CMK (cell line): ENCODE data around the gene ETS2.

Experiments used
- DNase-seq: peaks from one replicate; pipeline ENCODE4 v3.0.0-alpha.2; 2010; ENCODE audit warnings: low read depth

Gene ETS2

DNA sequence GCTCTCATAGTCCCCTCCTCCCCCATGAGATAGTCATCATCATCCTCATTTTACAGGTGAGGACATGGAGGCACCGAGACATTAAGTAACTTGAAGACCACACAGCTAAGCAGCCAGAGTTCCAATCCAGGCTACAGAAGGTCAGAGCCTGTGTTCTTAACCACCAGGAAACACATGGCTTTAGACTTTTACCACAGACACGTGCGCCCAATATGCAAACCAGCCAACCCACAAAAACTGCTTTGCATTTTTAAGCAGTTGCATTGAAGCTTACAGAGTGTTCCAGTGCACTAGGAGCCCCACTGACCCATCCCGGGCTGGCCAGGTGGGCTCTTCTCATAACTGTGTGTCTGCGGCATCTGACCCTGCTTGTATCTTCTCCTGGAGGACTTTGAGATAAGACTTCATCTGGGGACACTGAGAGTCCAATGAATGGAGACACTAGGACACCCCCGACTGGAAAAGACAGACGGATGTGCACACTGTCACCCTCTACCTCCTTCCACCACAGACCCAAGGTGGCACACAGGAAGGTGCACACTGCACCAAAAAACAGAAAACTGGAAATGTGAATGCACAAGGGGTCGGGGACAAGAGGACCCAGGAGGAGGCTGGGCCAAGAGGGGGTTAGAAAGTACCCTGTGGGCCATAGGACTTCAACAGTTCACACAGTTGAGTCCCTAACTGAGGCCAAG, 56.4 kb downstream of the ETS2 start:
- DNase-seq, result no peak

- no peak for DNase-seq
Measured at GRCh38 chr21:38863291-38863690, 57.6 kb downstream of the ETS2 start.

DNA sequence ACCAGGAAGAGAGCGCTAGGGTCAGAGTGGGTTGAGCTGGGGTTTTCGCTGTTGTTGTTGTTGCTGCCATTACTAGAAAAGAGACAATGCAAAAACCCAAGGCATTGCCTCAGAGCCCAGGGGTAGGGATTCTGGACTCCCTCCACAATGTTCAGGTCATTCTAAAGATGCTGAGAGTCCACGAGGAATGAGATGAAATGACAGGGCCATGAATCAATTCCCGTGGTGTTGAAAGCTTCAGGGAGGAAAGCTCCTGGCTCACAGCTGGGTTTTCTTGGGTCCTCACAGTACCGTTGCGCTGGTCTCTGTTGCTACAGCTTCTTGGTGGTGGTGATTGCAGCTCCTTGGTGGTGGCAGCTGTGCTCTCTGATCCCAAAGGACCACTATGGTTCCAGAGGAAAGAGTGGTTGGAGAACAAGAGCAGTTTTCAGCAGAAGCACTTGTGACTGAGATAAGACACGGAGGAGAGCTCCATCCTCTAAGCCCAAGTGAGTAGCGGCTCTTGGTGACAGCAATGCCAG, 58.2 kb downstream of the ETS2 start:
- DNase-seq, result no peak

DNA sequence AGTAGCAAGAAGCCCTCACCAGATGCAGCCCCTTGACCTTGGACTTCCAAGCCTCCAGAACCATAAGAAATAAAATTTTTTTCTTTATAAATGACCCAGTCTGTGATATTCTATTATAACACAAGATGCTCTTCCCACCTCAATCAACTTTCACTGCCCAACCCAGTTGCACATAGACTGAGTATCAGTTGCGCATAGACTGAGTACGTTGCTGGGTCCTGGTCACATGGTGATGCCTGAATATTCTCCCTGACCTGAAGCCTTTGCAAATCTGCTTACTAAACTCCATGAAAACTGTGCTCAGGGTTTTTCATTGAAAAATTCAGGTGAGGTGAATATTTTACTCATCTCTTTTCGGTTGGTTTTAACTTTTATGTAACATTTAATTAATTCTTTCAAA, 59.2 kb downstream of the ETS2 start:
- DNase-seq, result no peak

- DNase-seq, result no peak
Measured at GRCh38 chr21:38869196-38869595, 63.5 kb downstream of the ETS2 start.

DNA sequence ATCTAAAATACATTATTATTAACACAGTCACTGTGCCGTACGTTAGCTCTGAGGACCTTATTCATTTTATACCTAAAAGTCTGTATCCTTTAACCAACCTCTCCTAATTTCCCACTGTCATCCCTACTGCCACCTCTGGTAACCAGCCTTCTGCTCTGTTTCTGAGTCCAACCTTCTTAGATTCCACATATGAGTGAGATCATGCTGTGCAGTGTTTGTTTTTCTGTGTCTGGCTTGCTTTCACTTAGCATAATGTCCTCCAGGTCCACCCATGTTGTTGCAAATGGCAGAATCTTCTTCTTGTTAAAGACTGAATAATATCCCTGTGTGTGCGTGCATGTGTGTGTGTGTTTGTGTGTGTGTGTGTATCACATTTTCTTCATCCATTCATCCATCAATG, 64.2 kb downstream of the ETS2 start:
- no peak for DNase-seq
